ENCODE results near the gene ZSCAN31. TPM values are rescaled to one million over a fixed set of nuclear protein-coding genes. Genes with fewer than 3 reads are reported as not detected.

ZSCAN31 gene
- total and polyA plus RNA-seq, 9 of the 15 experiments (the other 6 are each of a cell fraction or from before 2014, with no cell fraction given), result 3.9 to 12.1 (median 7.0) TPM

DNA sequence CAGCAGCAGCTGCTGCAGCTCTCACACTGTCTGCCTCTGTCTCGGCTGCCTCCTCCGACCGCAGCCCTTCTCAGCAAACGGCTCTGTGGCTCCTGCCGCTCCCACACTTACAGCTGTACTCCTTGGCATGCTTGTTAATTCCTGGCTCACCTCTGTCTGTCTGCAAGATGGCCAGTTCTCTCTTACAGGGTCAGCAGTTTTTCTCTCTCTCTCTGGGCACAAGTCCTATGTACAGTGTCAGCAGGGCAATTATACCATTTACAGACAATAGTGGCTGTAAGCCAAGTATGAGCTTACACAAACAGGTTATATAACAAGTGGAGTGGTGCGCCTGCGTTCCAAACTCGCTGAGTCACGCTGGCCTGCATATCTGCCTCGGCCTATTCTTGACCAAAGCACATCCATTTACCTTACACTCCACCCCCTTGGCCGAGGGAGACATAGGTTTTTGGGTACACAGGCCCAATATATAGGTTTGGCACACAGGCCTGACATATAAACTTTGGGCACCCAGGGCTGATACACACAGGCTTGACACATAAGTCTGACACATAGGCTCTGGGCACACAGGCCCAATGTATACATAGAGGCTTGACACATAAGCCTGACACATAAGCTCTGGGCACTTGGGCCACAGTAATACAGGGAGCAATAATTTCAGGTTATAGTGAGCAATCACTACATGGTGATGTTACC lies 18.2 kb upstream of the ZSCAN31 start (continued):
- TF ChIP-seq SMAD3 (CRISPR knock-in tag; conservative IDR thresholded peaks at IDR 0.05) (peak; percentile 99), MAZ (CRISPR knock-in tag; conservative IDR thresholded peaks at IDR 0.05 in 1 of 2, IDR thresholded peaks at IDR 0.05 in 1 of 2) (peak in 1 of 2 experiments; percentile 96; a peak in 2 of 4 replicates), XRCC5 (IDR thresholded peaks at IDR 0.05; ENCODE audit: low read depth, low read length) (no peak), SNAPC5 (CRISPR knock-in tag; IDR thresholded peaks at IDR 0.05) (peak; percentile 71), CEBPZ (IDR thresholded peaks at IDR 0.05; ENCODE audit: borderline replicate concordance, low read depth, low read length) (no peak), ZNF668 (CRISPR knock-in tag; IDR thresholded peaks at IDR 0.05) (peak; percentile 98), KLF6 (CRISPR knock-in tag; IDR thresholded peaks at IDR 0.05; ENCODE audit: borderline replicate concordance) (peak; percentile 99), U2AF1 (optimal IDR thresholded peaks at IDR 0.05; ENCODE audit: low read depth, low read length) (no peak), ZNF511 (CRISPR knock-in tag; IDR thresholded peaks at IDR 0.05) (no peak), NCOA2 (IDR thresholded peaks at IDR 0.05; ENCODE audit: partially characterized antibody in 2 of 2) (no peak), CHD4 (IDR thresholded peaks at IDR 0.05; ENCODE audit: insufficient read depth, insufficient replicate concordance, low read depth, low read length, poor library complexity, severe bottlenecking) (peak; percentile 25), POLR2G (IDR thresholded peaks at IDR 0.05; ENCODE audit: low read depth, low read length) (no peak), PHTF2 (CRISPR knock-in tag; IDR thresholded peaks at IDR 0.05) (peak; percentile 94), CBX8 (IDR thresholded peaks at IDR 0.05; ENCODE audit: borderline replicate concordance, extremely low read depth, low read depth, low read length, poor library complexity, severe bottlenecking) (no peak), STAT5B (CRISPR knock-in tag; IDR thresholded peaks at IDR 0.05) (peak; percentile 82), POLR2AphosphoS2 (IDR thresholded peaks at IDR 0.05; ENCODE audit: low read length) (no peak), PTBP1 (IDR thresholded peaks at IDR 0.05; ENCODE audit: low read depth, low read length) (no peak)
- TF ChIP-seq, protein P1, sequence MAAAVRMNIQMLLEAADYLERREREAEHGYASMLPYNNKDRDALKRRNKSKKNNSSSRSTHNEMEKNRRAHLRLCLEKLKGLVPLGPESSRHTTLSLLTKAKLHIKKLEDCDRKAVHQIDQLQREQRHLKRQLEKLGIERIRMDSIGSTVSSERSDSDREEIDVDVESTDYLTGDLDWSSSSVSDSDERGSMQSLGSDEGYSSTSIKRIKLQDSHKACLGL (CRISPR knock-in tag; IDR thresholded peaks at IDR 0.05; ENCODE audit: borderline replicate concordance, poor library complexity, severe bottlenecking), result peak; percentile 83
- TF ChIP-seq, protein P2, sequence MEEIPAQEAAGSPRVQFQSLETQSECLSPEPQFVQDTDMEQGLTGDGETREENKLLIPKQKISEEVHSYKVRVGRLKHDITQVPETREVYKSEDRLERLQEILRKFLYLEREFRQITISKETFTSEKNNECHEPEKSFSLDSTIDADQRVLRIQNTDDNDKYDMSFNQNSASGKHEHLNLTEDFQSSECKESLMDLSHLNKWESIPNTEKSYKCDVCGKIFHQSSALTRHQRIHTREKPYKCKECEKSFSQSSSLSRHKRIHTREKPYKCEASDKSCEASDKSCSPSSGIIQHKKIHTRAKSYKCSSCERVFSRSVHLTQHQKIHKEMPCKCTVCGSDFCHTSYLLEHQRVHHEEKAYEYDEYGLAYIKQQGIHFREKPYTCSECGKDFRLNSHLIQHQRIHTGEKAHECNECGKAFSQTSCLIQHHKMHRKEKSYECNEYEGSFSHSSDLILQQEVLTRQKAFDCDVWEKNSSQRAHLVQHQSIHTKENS (CRISPR knock-in tag; IDR thresholded peaks at IDR 0.05), result no peak
- TF ChIP-seq, protein P3, sequence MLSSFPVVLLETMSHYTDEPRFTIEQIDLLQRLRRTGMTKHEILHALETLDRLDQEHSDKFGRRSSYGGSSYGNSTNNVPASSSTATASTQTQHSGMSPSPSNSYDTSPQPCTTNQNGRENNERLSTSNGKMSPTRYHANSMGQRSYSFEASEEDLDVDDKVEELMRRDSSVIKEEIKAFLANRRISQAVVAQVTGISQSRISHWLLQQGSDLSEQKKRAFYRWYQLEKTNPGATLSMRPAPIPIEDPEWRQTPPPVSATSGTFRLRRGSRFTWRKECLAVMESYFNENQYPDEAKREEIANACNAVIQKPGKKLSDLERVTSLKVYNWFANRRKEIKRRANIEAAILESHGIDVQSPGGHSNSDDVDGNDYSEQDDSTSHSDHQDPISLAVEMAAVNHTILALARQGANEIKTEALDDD (IDR thresholded peaks at IDR 0.05), result no peak

All from K562 (cell line).